GM08714 (cell line): ENCODE results near the gene BATF.

Source experiments
- H3K4me3 ChIP-seq: fragments of 200-500 bp; sonication (Bioruptor generic); 2 replicates; pipeline ENCODE4 v1.5.1; 2014; ENCODE audit warnings: mild to moderate bottlenecking, low read length, inconsistent platforms
- ZNF274 ChIP-seq: IDR thresholded peaks from 2 replicates; pipeline ENCODE4 v1.6.1; 2012; ENCODE audit warnings: mild to moderate bottlenecking, low read depth, low read length

The BATF gene

DNA sequence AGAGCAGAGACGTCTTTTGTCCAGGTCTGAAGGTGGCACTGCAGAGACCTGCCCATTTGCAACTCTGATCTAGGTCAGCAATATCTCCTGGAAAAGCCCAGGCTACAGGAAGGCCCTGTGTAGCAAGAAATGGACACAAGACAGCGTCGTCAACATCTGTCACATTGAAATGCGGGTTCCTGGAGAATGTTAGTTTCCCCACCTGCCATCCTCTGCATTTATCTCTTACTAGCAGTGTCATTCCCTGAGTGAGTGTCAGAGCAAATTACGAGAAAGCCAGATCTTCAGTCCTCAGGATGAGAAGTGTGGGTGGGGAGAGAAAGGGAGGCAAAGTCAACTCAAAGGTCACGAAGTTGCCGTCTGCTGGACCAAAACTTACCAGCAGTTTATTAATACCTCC is 28.8 kb downstream of the BATF start:
- no peak overlapping the region for H3K4me3 ChIP-seq
- TF ChIP-seq ZNF274: no peak

DNA sequence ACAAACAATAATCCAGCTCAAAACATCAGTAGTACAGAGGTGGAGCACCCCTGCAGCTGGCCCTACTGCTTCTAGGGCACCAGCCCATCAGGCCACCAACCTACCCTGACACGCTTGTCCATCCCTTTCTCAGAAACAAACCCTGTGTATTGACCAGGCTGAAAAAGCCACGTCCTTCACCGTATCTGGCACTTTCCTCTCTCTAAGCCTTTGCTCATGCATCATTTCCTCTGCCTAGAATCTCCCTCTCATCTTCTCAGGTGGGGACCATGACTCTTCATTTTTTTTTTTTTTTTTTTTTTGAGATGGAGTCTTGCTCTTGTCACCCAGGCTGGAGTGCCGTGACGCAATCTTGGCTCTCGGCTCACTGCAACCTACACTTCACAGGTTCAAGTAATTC is 30.9 kb downstream of the BATF start:
- H3K4me3 ChIP-seq: no peak overlapping the region
- TF ChIP-seq ZNF274: no peak

DNA sequence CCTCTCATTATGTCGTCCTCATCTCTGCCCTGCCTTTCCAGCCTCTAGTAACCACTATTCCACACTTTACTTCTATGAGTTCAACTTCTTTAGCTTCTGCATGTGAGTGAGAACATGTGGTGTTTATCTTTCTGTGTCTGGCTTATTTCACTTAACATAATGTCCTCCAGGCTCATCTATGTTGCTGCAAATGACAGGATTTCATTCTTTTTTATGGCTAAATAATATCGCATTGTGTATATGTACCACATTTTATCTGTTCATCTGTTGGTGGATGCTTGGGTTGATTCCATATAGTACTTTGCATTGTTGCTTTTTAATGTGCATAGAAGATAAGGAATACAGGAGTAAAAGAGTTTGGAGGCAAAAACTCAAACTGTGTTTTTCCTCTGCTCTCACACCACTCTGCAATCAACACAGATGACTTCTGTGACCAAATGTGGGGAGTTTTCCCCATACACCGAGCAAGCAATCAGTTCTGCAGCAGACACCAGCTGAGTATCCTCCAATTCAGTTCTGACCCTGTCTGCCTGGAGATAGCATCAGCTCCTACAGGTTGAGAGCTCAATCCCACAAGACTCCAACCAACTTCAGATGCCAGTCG is 31.6 kb downstream of the BATF start:
- no peak overlapping the region for H3K4me3 ChIP-seq
- TF ChIP-seq ZNF274: no peak

DNA sequence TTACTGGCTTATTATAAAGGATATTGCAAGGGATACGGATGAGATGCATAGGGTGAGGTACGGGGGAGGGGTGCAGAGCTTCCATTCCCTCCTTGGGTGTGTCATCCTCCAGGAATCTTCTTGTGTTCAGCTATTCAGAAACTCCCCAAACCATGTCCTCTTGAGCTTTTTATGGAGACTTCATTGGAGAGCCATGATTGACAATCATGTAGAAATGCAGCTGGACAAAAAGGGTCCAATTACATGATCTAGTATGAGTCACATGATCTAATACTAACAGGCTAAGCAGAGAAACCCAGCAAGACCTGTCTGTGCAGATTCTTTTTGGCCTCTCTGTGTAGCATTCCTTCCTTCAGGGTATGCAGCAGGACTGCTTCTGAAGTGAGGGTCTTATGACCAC is 32.2 kb downstream of the BATF start:
- no peak overlapping the region for H3K4me3 ChIP-seq
- no peak for TF ChIP-seq ZNF274

DNA sequence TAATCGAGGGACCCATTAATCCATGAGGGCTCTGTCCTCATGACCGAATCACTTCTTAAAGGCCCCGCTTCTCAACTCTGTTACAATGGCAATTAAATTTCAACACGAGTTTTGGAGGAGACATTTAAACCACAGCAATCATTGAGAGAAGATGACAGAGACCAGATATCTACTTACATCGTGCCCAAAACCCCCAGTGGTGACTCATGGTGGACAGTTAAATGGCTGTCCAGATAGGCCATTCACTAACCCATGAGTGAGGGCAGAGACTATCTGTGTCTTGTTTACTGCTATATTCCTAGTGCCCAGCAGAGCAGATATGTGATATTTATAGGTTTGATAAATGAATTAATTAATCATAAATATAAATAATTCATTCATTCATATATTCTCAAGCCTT is 36.2 kb downstream of the BATF start:
- no peak overlapping the region for H3K4me3 ChIP-seq
- TF ChIP-seq ZNF274: no peak

DNA sequence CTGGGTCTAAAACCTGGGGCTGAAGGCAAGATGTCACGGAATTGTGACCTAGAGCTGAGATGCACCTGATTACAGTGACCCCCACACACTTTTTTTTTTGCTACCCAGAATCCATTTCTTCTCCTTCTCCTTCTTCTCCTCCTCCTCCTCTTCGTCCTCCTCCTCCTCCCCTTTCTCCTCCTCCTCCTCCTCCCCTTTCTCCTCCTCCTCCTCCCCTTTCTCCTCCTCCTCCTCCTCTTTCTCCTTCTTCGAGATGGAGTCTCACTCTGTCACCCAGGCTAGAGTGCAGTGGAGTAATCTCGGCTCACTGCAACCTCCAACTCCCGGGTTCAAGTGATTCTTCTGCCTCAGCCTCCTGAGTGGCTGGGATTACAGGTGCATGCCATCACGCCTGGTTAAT is 36.8 kb downstream of the BATF start:
- no peak for TF ChIP-seq ZNF274
- H3K4me3 ChIP-seq: no peak overlapping the region

DNA sequence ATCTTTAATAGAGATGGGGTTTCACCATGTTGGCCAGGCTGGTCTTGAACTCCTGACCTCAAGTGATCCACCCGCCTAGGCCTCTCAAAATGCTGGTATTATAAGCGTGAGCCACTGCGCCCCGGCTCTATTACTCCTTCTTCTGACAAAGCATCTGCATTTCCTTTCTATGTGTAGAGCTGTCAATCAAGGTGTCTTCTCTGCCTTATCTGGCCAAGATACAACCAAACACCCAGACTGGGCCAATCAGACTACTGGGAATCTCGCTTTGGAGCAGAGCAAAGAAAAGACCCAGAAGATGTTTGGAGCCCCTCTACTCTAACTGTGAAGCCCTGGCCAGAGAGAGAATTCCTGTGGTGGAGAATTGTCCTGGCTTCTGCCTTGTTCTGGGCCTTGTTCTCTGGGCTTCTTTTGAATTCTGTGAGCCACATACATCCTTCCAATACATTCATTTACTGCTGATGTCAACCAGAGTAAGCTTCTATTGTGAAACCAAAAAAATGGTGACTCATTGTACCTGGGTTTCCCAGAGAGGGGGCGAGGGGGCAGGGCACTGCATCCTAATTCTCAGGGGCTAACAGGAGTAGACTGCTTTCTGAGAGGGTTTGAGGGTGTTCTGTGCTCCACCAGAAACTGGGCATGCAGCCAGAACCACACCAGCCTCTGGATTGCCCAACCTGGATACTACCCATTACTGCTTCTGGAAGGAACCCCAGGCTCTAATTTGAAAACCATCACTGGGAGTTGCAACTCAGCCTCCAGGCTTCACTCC is 37.4 kb downstream of the BATF start:
- H3K4me3 ChIP-seq: no peak overlapping the region
- no peak for TF ChIP-seq ZNF274

DNA sequence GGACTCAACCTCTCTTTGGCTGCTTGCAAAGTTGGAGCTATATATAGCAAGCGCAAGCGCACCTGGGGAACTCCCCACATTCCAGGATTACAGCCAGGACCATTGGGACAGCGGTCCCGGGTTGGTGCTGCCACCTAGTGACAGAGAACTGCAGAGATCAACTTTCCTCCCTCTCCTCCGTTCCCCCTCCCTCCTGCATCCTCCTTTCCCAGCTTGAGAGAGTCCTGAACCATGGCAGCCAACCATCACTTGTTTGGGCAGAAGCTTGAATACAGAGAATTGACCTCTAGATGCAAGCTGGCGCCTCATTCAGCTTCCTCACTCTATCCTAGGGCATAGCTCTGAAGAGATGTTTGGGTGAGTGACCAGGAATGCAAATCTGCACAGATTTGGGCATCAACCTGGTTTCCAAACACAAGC is 38.8 kb downstream of the BATF start:
- TF ChIP-seq ZNF274: no peak
- no peak overlapping the region for H3K4me3 ChIP-seq

DNA sequence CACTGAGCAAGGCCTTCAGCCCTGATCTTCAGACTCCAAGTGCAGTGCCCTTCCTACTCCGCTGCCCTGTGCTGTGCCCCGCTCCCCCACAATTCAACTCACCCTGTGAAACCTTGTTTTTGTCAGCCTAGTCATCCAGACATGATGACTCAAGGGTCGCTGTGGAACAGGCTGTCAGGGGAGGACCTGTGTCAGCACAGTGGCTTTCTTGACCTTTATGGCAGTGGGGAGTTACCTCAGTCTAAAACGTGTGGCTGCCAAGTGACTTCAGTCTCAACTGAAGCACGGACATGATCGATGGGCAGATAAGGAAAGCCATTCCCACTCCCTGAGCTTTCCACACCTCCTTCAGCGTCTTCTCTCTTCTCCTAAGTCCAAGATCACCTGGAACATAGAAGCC is 39.8 kb downstream of the BATF start:
- no peak overlapping the region for H3K4me3 ChIP-seq
- TF ChIP-seq ZNF274: no peak

DNA sequence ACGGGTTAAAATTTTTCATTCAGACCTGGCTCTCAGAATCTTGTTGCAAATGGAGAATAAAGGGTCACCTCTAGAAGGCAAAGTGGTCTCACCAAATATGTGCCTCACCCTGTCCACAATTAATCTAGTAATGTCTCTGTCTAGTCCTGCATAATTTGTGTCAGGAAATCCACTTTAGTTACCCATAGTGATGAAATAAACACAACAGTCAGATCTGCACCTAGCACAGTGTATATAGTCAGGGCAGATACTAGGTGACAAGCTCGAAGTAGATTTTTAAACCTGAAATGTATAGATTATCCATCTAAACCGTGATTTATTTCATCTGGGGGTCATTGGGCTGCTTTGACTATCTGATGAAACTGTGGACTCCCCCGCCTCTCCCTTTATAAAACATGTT is 40.2 kb downstream of the BATF start:
- no peak for TF ChIP-seq ZNF274

DNA sequence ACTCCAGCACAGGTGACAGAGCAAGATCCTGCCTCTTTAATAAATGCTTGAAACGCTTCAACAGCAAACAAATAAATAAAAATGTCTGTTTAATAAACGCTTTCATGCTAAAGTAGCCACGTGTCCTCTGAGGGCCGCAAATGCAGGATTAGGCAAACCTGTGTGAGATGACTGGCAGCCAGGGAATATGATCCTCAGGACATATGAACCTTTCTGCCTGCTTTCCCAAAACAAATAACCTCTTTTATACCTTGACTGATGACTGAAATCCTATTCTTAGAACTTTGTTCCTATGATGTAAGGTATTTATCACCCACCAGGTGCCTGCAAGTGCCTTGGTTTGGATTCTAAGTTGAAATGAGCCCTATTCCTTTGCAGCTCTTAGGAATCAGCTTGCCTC is 41.7 kb downstream of the BATF start:
- no peak for TF ChIP-seq ZNF274
- no peak overlapping the region for H3K4me3 ChIP-seq

More for the DNA sequence above, 40.2 kb downstream of the BATF start:
- no peak overlapping the region for H3K4me3 ChIP-seq

DNA sequence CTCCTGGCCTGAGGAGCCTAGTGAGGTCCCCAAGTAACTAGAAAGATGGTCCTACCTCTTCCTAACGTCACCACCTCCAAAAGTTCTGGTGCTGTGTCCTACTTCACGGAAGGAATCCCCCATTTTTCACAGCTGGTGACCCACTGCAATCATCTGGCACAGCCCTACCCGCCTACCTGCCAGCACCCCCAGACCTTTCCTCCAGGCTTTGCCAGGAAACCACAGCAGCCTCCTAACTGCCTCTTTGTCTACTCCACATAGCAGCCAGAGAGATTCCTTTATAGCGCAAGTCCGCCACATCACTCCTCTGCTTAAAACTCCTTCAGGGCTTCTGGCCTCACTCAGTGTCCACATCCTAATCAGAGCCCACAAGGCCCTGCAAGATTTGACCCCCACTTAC is 42.8 kb downstream of the BATF start:
- H3K4me3 ChIP-seq: no peak overlapping the region
- TF ChIP-seq ZNF274: no peak

DNA sequence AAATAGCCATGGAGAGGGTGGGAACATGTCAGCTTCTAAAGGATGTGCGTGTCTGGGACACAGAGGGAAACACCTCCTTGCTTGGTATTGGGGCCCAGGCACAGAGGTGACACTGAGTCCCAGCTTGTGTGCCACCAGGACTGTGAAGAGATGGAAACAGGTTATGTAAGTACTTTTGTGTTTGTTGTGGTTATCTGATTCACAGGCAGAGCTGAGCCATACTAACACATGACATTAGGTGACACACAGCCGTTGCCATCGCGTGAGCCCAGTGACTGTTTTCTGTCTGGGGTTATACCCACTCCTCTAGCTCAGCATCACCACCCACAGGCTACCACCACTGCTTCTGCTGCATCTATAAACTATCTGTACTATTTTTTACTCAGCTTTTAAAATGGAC is 44.1 kb downstream of the BATF start:
- no peak for TF ChIP-seq ZNF274
- H3K4me3 ChIP-seq: no peak overlapping the region

DNA sequence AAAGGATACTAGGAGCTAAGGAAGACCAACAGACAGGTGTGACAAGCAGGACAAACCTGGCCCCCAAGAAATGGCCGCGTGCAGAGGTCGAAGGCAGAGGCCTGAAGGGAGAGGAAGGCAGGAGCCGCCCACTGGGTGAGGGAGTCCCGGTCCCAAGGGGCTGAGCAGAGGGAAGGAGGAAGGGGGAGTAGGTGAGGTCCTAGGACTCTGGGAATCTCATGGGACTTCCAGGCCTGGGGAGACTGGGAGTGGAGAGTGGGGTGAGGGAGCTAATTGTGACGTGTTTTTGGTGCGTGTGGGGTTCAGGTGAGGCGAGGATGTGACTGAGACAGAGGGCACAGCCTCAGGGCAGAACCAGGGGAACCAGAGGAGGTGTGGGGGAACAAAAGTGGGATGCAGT is 44.5 kb downstream of the BATF start:
- no peak for TF ChIP-seq ZNF274
- H3K4me3 ChIP-seq: no peak overlapping the region

DNA sequence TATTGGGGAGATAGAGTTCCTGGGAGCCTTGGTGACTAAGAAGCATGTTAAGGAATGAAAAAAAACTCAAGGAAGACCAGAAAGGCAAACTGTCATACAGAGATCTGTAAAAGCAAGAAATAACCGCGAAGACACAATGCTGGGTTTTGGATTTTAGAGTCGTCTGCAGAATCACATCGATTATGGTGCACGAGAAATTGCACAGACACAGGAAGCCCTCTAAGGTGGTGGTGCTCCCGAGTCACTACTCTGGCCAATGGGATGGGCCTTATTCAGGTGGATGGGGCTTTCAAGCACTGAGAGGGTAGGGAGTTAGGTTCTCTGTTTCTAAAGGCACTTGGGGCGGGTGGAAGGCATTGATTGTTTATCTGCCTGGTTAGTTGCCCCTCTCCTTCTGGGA is 45.9 kb downstream of the BATF start:
- H3K4me3 ChIP-seq: no peak overlapping the region
- TF ChIP-seq ZNF274: no peak

DNA sequence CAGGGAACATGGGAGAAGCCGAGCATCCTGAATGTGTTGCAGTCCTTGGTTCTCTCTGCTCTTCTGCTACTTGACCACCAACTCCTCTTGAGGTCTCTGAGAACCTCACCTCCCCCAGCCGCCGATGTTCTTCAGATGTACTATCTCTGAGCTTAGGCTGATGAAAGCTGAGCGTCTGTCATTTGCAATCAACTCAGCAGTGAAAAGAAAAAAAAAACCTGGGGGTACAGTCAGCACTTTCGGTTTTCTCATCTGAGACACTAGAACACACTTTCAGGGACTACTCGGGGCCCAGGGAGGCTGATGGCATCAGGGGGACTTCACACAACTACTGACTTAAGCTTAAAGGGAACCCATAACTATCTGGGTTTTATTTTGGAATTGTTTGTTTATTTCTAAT is 46.5 kb downstream of the BATF start:
- TF ChIP-seq ZNF274: no peak
- no peak overlapping the region for H3K4me3 ChIP-seq
